Measurements from ENCODE around the gene CALD1. TPM values are rescaled to one million over a fixed set of nuclear protein-coding genes. Genes with fewer than 3 reads are reported as not detected.

The CALD1 gene
- total and polyA plus RNA-seq, 2 experiments from 2014 or later, result 22.6 to 135 TPM

DNA sequence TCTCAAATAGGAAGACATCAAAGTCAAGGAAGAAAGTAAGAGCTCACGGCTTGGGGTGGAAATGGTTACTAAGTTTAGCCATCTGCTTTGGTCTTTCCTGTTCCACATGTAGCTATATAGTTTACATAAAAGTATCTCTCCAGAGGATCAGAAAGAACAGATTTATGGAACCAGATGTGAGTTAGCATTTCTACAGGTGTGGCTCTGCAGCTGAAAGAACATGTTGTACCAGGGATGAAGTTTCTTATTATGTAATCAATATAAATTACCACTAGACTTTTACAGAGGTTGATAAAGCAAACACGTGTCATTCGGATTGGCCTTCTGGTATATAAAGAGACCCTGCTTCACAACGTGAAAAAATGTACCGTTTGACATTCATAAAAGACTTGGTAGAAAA, 19.9 kb downstream of the CALD1 start:
- no peak overlapping the region for H3K4me3 ChIP-seq
- H3K9me3 ChIP-seq (ENCODE audit: low read depth), result no peaks in the 10 kb centered on the region
- no peak for DNase-seq (ENCODE audit: low read depth in 1 of 2, low spot score in 1 of 2)
- no peaks in the 10 kb centered on the region for H3K27me3 ChIP-seq
- no peak overlapping the region for H3K27ac ChIP-seq
- no peaks in the 10 kb centered on the region for H3K36me3 ChIP-seq
- no peak for TF ChIP-seq CTCF (IDR thresholded peaks at IDR 0.05; ENCODE audit: low read depth, low read length)
- H3K4me1 ChIP-seq (ENCODE audit: low read depth), result no peaks in the 10 kb centered on the region

GRCh38 chr7:134802762-134803161, 23.3 kb downstream of the CALD1 start:
- DNase-seq (ENCODE audit: low read depth in 1 of 2, low spot score in 1 of 2), result no peak
- H3K36me3 ChIP-seq, result peaks cover 5% of the 10 kb centered on the region
- no peaks in the 10 kb centered on the region for H3K4me1 ChIP-seq (ENCODE audit: low read depth)
- no peak for TF ChIP-seq CTCF (IDR thresholded peaks at IDR 0.05; ENCODE audit: low read depth, low read length)
- no peaks in the 10 kb centered on the region for H3K9me3 ChIP-seq (ENCODE audit: low read depth)
- H3K27ac ChIP-seq, result no peak overlapping the region
- no peaks in the 10 kb centered on the region for H3K27me3 ChIP-seq
- no peak overlapping the region for H3K4me3 ChIP-seq

GRCh38 chr7:134804351-134804750, 24.9 kb downstream of the CALD1 start:
- TF ChIP-seq CTCF (IDR thresholded peaks at IDR 0.05; ENCODE audit: low read depth, low read length), result no peak
- H3K9me3 ChIP-seq (ENCODE audit: low read depth), result no peaks in the 10 kb centered on the region
- no peaks in the 10 kb centered on the region for H3K4me1 ChIP-seq (ENCODE audit: low read depth)
- H3K27ac ChIP-seq, result no peak overlapping the region
- H3K36me3 ChIP-seq, result peaks cover 5% of the 10 kb centered on the region
- no peaks in the 10 kb centered on the region for H3K27me3 ChIP-seq
- no peak overlapping the region for H3K4me3 ChIP-seq
- peak in 1 of 2 donors; percentile 73 for DNase-seq (ENCODE audit: low read depth in 1 of 2, low spot score in 1 of 2)

DNA sequence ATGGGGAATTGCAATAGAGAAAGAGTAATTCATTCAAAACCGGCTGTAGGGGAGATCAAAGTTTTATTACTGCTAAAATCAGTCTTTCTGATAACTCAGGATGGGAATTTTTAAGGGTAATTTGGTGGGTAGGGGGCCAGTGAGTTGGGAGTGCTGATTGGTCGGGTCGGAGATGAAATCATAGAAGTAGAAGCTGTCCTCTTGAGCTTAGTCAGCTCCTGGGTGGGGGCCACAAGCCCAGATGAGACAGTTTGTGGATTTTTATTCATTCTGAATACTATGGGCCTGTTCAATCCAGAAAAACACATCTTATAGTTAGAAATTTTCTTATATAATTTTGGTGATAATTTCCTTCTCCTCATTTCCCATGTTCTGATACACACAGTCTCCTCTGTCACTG, 25.4 kb downstream of the CALD1 start:
- Histone ChIP-seq H3K9me3 (ENCODE audit: low read depth) (no peaks in the 10 kb centered on the region), H3K27ac (no peak overlapping the region), H3K36me3 (peaks cover 5% of the 10 kb centered on the region), H3K27me3 (no peaks in the 10 kb centered on the region), H3K4me1 (ENCODE audit: low read depth) (no peaks in the 10 kb centered on the region), H3K4me3 (no peak overlapping the region)
- DNase-seq (ENCODE audit: low read depth in 1 of 2, low spot score in 1 of 2), result no peak
- TF ChIP-seq CTCF (IDR thresholded peaks at IDR 0.05; ENCODE audit: low read depth, low read length), result no peak

GRCh38 chr7:134806197-134806596, 26.8 kb downstream of the CALD1 start:
- Histone ChIP-seq H3K36me3 (peaks cover 5% of the 10 kb centered on the region), H3K4me3 (no peak overlapping the region), H3K27me3 (no peaks in the 10 kb centered on the region), H3K27ac (no peak overlapping the region), H3K4me1 (ENCODE audit: low read depth) (no peaks in the 10 kb centered on the region), H3K9me3 (ENCODE audit: low read depth) (no peaks in the 10 kb centered on the region)
- no peak for TF ChIP-seq CTCF (IDR thresholded peaks at IDR 0.05; ENCODE audit: low read depth, low read length)
- DNase-seq (ENCODE audit: low read depth in 1 of 2, low spot score in 1 of 2), result no peak

DNA sequence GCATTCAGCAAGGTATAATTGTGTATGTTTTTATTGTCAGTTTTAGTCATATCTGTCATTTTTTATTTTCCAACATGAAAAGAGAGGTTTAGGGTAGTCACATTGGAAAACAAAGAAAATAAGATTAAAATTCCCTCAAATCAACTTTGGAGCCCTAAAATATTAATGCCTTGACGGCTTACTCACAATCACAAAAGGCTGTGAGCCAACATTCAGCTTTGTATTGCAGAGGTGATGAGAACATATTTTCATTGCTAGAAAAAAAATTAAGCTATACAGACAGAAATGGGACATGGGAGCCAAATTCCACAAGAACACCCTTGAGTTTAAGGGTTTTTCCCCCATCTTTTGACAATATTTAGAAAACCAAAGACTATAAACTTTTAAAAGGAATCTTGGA, 30.2 kb downstream of the CALD1 start:
- Histone ChIP-seq H3K36me3 (peaks cover 5% of the 10 kb centered on the region), H3K9me3 (ENCODE audit: low read depth) (no peaks in the 10 kb centered on the region), H3K27ac (no peak overlapping the region), H3K4me3 (no peak overlapping the region), H3K27me3 (no peaks in the 10 kb centered on the region), H3K4me1 (ENCODE audit: low read depth) (no peaks in the 10 kb centered on the region)
- TF ChIP-seq CTCF (IDR thresholded peaks at IDR 0.05; ENCODE audit: low read depth, low read length), result no peak
- DNase-seq (ENCODE audit: low read depth in 1 of 2, low spot score in 1 of 2), result peak in 1 of 2 donors; percentile 61

Measured in cardiac muscle cell (in vitro differentiated cells and primary cell).